HCT116 (cell line): ENCODE data around the gene ADGRD1. TPM values are rescaled to one million over a fixed set of nuclear protein-coding genes. Genes with fewer than 3 reads are reported as not detected.

Experiments used
- ATAC-seq: fragments of 200-7000 bp; cut with Tn5 transposase; 2 replicates; pipeline ENCODE4 v1.9.1; 2020; ENCODE audit warnings: mild to moderate bottlenecking, moderate library complexity
- BruUV-seq: library from RNA; stranded (reverse); fragments of 400-500 nt; replicated peaks from 2 replicates; lab custom pipeline; 2021; lab: Mats Ljungman, UMichigan
- CTCF ChIA-PET: fragments of 300-600 bp; sonication (Branson Sonifier 250); formaldehyde crosslinking; loops from one replicate; lab custom pipeline; 2021; ENCODE audit warnings: antibody characterized with exemption; lab: Charles Lee
- POLR2A ChIA-PET: fragments of 300-600, 350-600 bp; sonication (Branson Sonifier 250); formaldehyde crosslinking; loops from one replicate; lab custom pipeline; 2021; ENCODE audit warnings: antibody characterized with exemption; lab: Charles Lee
- RAD21 ChIA-PET, 2 experiments: fragments of 300-600 bp; sonication (Branson Sonifier 250); formaldehyde crosslinking; loops; one replicate each; lab custom pipeline; 2023; ENCODE audit warnings: low total read pairs in 2 of 2; ENCODE audit not compliant: uncharacterized antibody in 2 of 2, unreplicated experiment in 2 of 2, low non-redundant PET in 1 of 2; lab: Charles Lee
- DNase-seq: peaks from one replicate; pipeline ENCODE4 v3.0.0-alpha.2; 2010; ENCODE audit warnings: low read depth, low spot score
- H2AFZ ChIP-seq: fragments of 200-600 bp; shearing (Covaris generic), sonication (generic); 2 replicates; pipeline ENCODE4 v1.6.1; 2017; ENCODE audit warnings: low read depth, mixed run types, mixed read lengths, antibody characterized with exemption, low read length; ENCODE audit not compliant: poor library complexity, severe bottlenecking
- H3K27ac ChIP-seq: 2 replicates; pipeline ENCODE4 v1.5.1; 2012; ENCODE audit warnings: low read depth, low read length
- H3K27me3 ChIP-seq: fragments of 200-600 bp; sonication (generic); 2 replicates; pipeline ENCODE4 v1.6.1; 2016; ENCODE audit warnings: mixed run types, low read length, mixed read lengths; ENCODE audit not compliant: insufficient read depth
- H3K36me3 ChIP-seq, 2 experiments: fragments of 200-500 bp in 1 of 2; fragments of 200-600 bp in 1 of 2; sonication (Bioruptor generic) in 1 of 2; sonication (generic) in 1 of 2; 2 replicates each; pipeline versions ENCODE4 v1.5.1 to v1.6.1; 2014 to 2016; ENCODE audit warnings: low read length in 2 of 2, inconsistent platforms in 1 of 2, mixed read lengths in 1 of 2, mixed run types in 1 of 2; ENCODE audit not compliant: insufficient read depth in 2 of 2, control insufficient read depth in 1 of 2
- H3K4me1 ChIP-seq, 2 experiments: fragments of 200-600 bp in 1 of 2; sonication (generic) in 1 of 2; 2 replicates each; pipeline versions ENCODE4 v1.5.1 to v1.6.1; 2012 to 2017; ENCODE audit warnings: low read length in 2 of 2, inconsistent platforms in 1 of 2, mild to moderate bottlenecking in 1 of 2, mixed read lengths in 1 of 2, mixed run types in 1 of 2, moderate library complexity in 1 of 2; ENCODE audit not compliant: insufficient read depth in 2 of 2, control insufficient read depth in 1 of 2
- H3K4me2 ChIP-seq: fragments of 200-600 bp; sonication (generic); 2 replicates; pipeline ENCODE4 v1.6.1; 2017; ENCODE audit warnings: mixed run types, low read length, mixed read lengths
- H3K4me3 ChIP-seq, 2 experiments: fragments of 200-600 bp in 1 of 2; sonication (generic) in 1 of 2; replicated peaks in 1 of 2; 2 replicates each; pipeline ENCODE4 v1.5.1; 2011 to 2016; ENCODE audit warnings: low read length in 2 of 2, control low read depth in 1 of 2, low read depth in 1 of 2, mild to moderate bottlenecking in 1 of 2, mixed read lengths in 1 of 2, mixed run types in 1 of 2
- H3K79me2 ChIP-seq: fragments of 200-600 bp; sonication (generic); 2 replicates; pipeline ENCODE4 v1.6.1; 2017; ENCODE audit warnings: mild to moderate bottlenecking, mixed run types, low read length, moderate library complexity, mixed read lengths; ENCODE audit not compliant: insufficient read depth
- H3K9ac ChIP-seq: fragments of 200-600 bp; sonication (generic); 2 replicates; pipeline ENCODE4 v1.6.1; 2016; ENCODE audit warnings: low read length, mixed read lengths
- H3K9me2 ChIP-seq: fragments of 200-600 bp; sonication (generic), shearing (Covaris generic); 2 replicates; pipeline ENCODE4 v1.6.1; 2017; ENCODE audit warnings: mixed run types, mild to moderate bottlenecking, moderate library complexity; ENCODE audit not compliant: insufficient read depth
- H3K9me3 ChIP-seq, 2 experiments: fragments of 200-500 bp in 1 of 2; fragments of 200-600 bp in 1 of 2; sonication (Bioruptor generic) in 1 of 2; sonication (generic) in 1 of 2; 2 replicates each; pipeline ENCODE4 v1.6.1; 2014 to 2017; ENCODE audit warnings: low read length in 2 of 2, mixed read lengths in 2 of 2, inconsistent platforms in 1 of 2, low read depth in 1 of 2, mild to moderate bottlenecking in 1 of 2, mixed run types in 1 of 2, moderate library complexity in 1 of 2; ENCODE audit not compliant: control insufficient read depth in 1 of 2, insufficient read depth in 1 of 2
- H4K20me1 ChIP-seq: fragments of 200-600 bp; sonication (generic), shearing (Covaris generic); 2 replicates; pipeline ENCODE4 v1.6.1; 2017; ENCODE audit warnings: mixed run types, mild to moderate bottlenecking, moderate library complexity; ENCODE audit not compliant: insufficient read depth
- CBX3 ChIP-seq: IDR thresholded peaks from 2 replicates; pipeline ENCODE4 v1.6.1; 2012; ENCODE audit warnings: low read depth
- CEBPB ChIP-seq: IDR thresholded peaks from 2 replicates; pipeline ENCODE4 v1.6.1; 2012; ENCODE audit warnings: low read depth
- CTCF ChIP-seq, 3 experiments: fragments of 200-600 bp in 1 of 3; sonication (generic) in 1 of 3; IDR thresholded peaks in 2 of 3; conservative IDR thresholded peaks in 1 of 3; 2 replicates each; pipeline ENCODE4 v1.5.1; 2012 to 2017; ENCODE audit warnings: low read depth in 2 of 3, low read length in 2 of 3, antibody characterized with exemption in 1 of 3, borderline replicate concordance in 1 of 3, control low read depth in 1 of 3, mild to moderate bottlenecking in 1 of 3, mixed read lengths in 1 of 3, mixed run types in 1 of 3, moderate library complexity in 1 of 3; ENCODE audit not compliant: insufficient read depth in 1 of 3
- EGR1 ChIP-seq: IDR thresholded peaks from 2 replicates; pipeline ENCODE4 v1.6.1; 2012; ENCODE audit warnings: low read depth
- ELF1 ChIP-seq: IDR thresholded peaks from 2 replicates; pipeline ENCODE4 v1.6.1; 2012; ENCODE audit warnings: low read depth, borderline replicate concordance
- EZH2 ChIP-seq: fragments of 200-600 bp; sonication (generic); IDR thresholded peaks from 2 replicates; pipeline ENCODE4 v1.6.1; 2017; ENCODE audit warnings: antibody characterized with exemption, mixed run types
- EZH2phosphoT487 ChIP-seq: fragments of 200-600 bp; IDR thresholded peaks from 2 replicates; pipeline ENCODE4 v1.6.1; 2018; ENCODE audit warnings: antibody characterized with exemption, borderline replicate concordance
- FOSL1 ChIP-seq: IDR thresholded peaks from 2 replicates; pipeline ENCODE4 v1.6.1; 2012; ENCODE audit warnings: low read depth
- POLR2A ChIP-seq: IDR thresholded peaks from 2 replicates; pipeline ENCODE4 v1.7.0; 2011; ENCODE audit warnings: borderline replicate concordance; ENCODE audit not compliant: insufficient read depth, insufficient read length; ENCODE audit errors: extremely low read depth
- POLR2AphosphoS5 ChIP-seq: IDR thresholded peaks from 2 replicates; pipeline ENCODE4 v1.6.1; 2011; ENCODE audit warnings: mild to moderate bottlenecking, low read depth, low read length, moderate library complexity
- RAD21 ChIP-seq: IDR thresholded peaks from 2 replicates; pipeline ENCODE4 v1.6.1; 2012; ENCODE audit warnings: low read depth, mild to moderate bottlenecking
- SIN3A ChIP-seq: IDR thresholded peaks from 2 replicates; pipeline ENCODE4 v1.6.1; 2012; ENCODE audit warnings: low read depth
- SP1 ChIP-seq: IDR thresholded peaks from 2 replicates; pipeline ENCODE4 v1.6.1; 2012; ENCODE audit warnings: low read depth
- SRF ChIP-seq: IDR thresholded peaks from 2 replicates; pipeline ENCODE4 v1.6.1; 2012; ENCODE audit warnings: low read depth
- YY1 ChIP-seq: IDR thresholded peaks from 2 replicates; pipeline ENCODE4 v1.6.1; 2011; ENCODE audit warnings: low read length, low read depth, moderate library complexity, mild to moderate bottlenecking; ENCODE audit not compliant: insufficient replicate concordance; ENCODE audit errors: extremely low read depth
- ZFX ChIP-seq: fragments of 450-650 bp; IDR thresholded peaks from 2 replicates; pipeline ENCODE4 v1.6.1; 2017
- ZNF274 ChIP-seq: fragments of 200-500 bp; sonication (Bioruptor generic); IDR thresholded peaks from 2 replicates; pipeline ENCODE4 v1.6.1; 2014; ENCODE audit warnings: mild to moderate bottlenecking, low read depth, low read length, inconsistent platforms
- intact Hi-C: fragments of 100-400 bp; cut with micrococcal nuclease; formaldehyde crosslinking; loops from 2 replicates; pipeline ENCODE4 v1.10.0; 2022
- total RNA-seq: library from RNA; stranded (reverse); gene quantifications from one replicate; pipeline ENCODE4 v1.2.1, GENCODE V29; 2021; ENCODE audit not compliant: unreplicated experiment
- TF ChIP-seq, protein P1 (sequence below): IDR thresholded peaks from 2 replicates; pipeline ENCODE4 v1.6.1; 2011; ENCODE audit warnings: mild to moderate bottlenecking, low read length, moderate library complexity; ENCODE audit not compliant: insufficient replicate concordance; ENCODE audit errors: extremely low read depth
- TF ChIP-seq, protein P2 (sequence below): IDR thresholded peaks from 2 replicates; pipeline ENCODE4 v1.6.1; 2012

The ADGRD1 gene
- total RNA-seq, 1 experiment from 2014 or later: 0.44 TPM

DNA sequence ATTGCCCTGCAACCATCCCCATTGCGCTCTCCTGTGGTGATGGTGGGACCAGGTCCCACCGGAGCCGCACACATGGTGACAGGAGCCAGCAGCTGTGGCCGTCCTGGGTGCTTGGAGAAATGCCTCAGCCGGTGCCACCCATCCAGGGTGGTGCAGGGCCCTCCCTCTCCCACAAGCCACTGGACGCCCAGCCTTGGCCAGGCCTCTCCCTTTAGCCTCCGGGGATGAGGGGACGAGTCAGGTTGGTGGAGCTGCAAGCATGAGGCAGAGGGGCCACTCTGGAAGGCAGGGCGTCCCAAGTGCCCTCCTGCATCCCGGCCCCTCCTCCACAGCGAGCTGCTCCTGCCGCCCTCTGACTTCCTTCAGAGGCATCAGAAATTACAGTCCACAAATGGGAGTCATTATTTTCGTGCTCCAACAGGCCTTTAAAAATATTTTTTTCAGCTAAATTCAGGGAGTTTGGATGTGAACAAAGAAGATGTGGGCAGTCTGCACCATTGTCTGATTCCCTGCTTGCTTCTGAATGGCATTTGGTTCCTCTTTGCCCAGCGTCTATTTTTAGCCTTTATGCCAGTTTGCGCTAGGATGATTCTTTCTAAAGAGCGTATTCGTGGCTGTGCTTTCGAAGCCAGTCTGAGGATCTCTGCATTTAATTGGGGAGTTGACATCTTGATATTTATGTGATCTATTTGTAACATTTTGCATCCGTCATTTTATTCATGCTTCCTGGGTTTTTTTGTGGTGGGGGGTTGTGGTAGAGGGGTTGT lies 189.4 kb downstream of the ADGRD1 start (continued):
- TF ChIP-seq YY1: no peak
- no peak for TF ChIP-seq EGR1
- TF ChIP-seq EZH2phosphoT487: no peak
- no peak for TF ChIP-seq FOSL1
- no peak for TF ChIP-seq POLR2A
- no peak for TF ChIP-seq SIN3A
- TF ChIP-seq POLR2AphosphoS5: no peak
- no peak for TF ChIP-seq SP1

GRCh38 chr12:131146173-131146675 lies 192.5 kb downstream of the ADGRD1 start:
- ChIA-PET POLR2A (no interaction called here), CTCF (no interaction called here), RAD21 (no interaction called here)
- Histone ChIP-seq H3K27ac (no peak overlapping the region), H3K36me3 (no peaks in the 10 kb centered on the region), H3K4me1 (no peaks in the 10 kb centered on the region), H3K79me2 (no peaks in the 10 kb centered on the region), H2AFZ (no peak overlapping the region), H3K27me3 (peaks cover 16% of the 10 kb centered on the region), H3K9me2 (no peaks in the 10 kb centered on the region), H3K9ac (no peak overlapping the region), H3K4me3 (no peak overlapping the region), H3K4me2 (no peak overlapping the region), H4K20me1 (no peaks in the 10 kb centered on the region; the same call in 1 of the 2 replicates), H3K9me3 (no peaks in the 10 kb centered on the region)
- ATAC-seq (no peak), DNase-seq (no peak)
- no TSS peak for BruUV-seq
- intact Hi-C loops: no loop called here
- TF ChIP-seq CEBPB: no peak
- TF ChIP-seq ZFX: no peak
- no peak for TF ChIP-seq SRF
- TF ChIP-seq, protein P1, sequence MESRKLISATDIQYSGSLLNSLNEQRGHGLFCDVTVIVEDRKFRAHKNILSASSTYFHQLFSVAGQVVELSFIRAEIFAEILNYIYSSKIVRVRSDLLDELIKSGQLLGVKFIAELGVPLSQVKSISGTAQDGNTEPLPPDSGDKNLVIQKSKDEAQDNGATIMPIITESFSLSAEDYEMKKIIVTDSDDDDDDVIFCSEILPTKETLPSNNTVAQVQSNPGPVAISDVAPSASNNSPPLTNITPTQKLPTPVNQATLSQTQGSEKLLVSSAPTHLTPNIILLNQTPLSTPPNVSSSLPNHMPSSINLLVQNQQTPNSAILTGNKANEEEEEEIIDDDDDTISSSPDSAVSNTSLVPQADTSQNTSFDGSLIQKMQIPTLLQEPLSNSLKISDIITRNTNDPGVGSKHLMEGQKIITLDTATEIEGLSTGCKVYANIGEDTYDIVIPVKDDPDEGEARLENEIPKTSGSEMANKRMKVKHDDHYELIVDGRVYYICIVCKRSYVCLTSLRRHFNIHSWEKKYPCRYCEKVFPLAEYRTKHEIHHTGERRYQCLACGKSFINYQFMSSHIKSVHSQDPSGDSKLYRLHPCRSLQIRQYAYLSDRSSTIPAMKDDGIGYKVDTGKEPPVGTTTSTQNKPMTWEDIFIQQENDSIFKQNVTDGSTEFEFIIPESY: no peak
- TF ChIP-seq EZH2: no peak
- TF ChIP-seq CTCF (IDR thresholded peaks at IDR 0.05 in 2 of 3, conservative IDR thresholded peaks at IDR 0.05 in 1 of 3; ENCODE audit: borderline replicate concordance in 1 of 3, insufficient read depth in 1 of 3, low read depth in 2 of 3, low read length in 2 of 3): no peak
- no peak for TF ChIP-seq EZH2phosphoT487
- no peak for TF ChIP-seq SIN3A
- TF ChIP-seq EGR1: no peak
- TF ChIP-seq, protein P2, sequence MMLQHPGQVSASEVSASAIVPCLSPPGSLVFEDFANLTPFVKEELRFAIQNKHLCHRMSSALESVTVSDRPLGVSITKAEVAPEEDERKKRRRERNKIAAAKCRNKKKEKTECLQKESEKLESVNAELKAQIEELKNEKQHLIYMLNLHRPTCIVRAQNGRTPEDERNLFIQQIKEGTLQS: no peak
- no peak for TF ChIP-seq RAD21
- TF ChIP-seq ELF1: no peak
- TF ChIP-seq SP1: no peak
- no peak for TF ChIP-seq CBX3
- no peak for TF ChIP-seq ZNF274
- TF ChIP-seq POLR2A: no peak
